Measurements from ENCODE around the gene CPA1.

Gene CPA1

GRCh38 chr7:130337410-130337971, 42.8 kb upstream of the CPA1 start:
- no peaks in the 10 kb centered on the region for H3K27me3 ChIP-seq (ENCODE audit: control insufficient read depth in 3 of 3, insufficient read depth in 3 of 3, low read depth in 1 of 3, low read length in 3 of 3)
- peaks cover 0 to 2% of the 10 kb centered on the region in 2 donors for H3K4me1 ChIP-seq (ENCODE audit: control insufficient read depth in 2 of 2, insufficient read depth in 1 of 2, low read depth in 1 of 2, low read length in 2 of 2)
- H3K4me3 ChIP-seq (ENCODE audit: low read length in 2 of 2) = no peak overlapping the region
- no peak overlapping the region for H3K4ac ChIP-seq (ENCODE audit: low read length)
- no CpG with 5 or more reads among the region's 6 CpGs for WGBS, 2 donors (ENCODE audit: extremely low coverage in 2 of 2, insufficient read length in 2 of 2, insufficient replicate concordance in 1 of 2)
- no peak for DNase-seq (ENCODE audit: low spot score)
- no peak overlapping the region for H3K4me2 ChIP-seq (ENCODE audit: insufficient read depth, low read length, poor library complexity, severe bottlenecking)
- H2BK12ac ChIP-seq (ENCODE audit: low read length) = peak overlapping the region; percentile 66
- no peaks in the 10 kb centered on the region for H3K9me3 ChIP-seq (replicated peaks in 1 of 2; ENCODE audit: control insufficient read depth in 2 of 2, insufficient read depth in 1 of 2, low read depth in 1 of 2, low read length in 2 of 2)
- peak overlapping the region; percentile 44 for H2BK120ac ChIP-seq (ENCODE audit: low read depth, low read length)
- no peak overlapping the region for H3K9ac ChIP-seq (ENCODE audit: low read depth, low read length, poor library complexity)
- H2BK15ac ChIP-seq (ENCODE audit: low read length) = peak overlapping the region; percentile 95
- H2AFZ ChIP-seq (ENCODE audit: low read length) = no peak overlapping the region
- H3K79me1 ChIP-seq (ENCODE audit: low read depth, low read length) = no peaks in the 10 kb centered on the region
- H4K91ac ChIP-seq (ENCODE audit: low read depth, low read length, poor library complexity) = no peak overlapping the region
- peak overlapping the region; percentile 55 for H3K18ac ChIP-seq (ENCODE audit: low read length)
- no peak overlapping the region for H4K8ac ChIP-seq (ENCODE audit: low read depth, low read length)
- peak overlapping the region; percentile 95 for H2AK5ac ChIP-seq (ENCODE audit: low read depth, low read length)
- peak overlapping the region; percentile 5 for H3K23ac ChIP-seq (ENCODE audit: low read depth, low read length, poor library complexity)
- peak overlapping the region; percentile 71 for H2BK5ac ChIP-seq (ENCODE audit: low read length)
- peak overlapping the region; percentile 76 for H3K14ac ChIP-seq (ENCODE audit: low read length)
- H3K36me3 ChIP-seq (replicated peaks in 1 of 2; ENCODE audit: control insufficient read depth in 2 of 2, insufficient read depth in 2 of 2, low read length in 2 of 2) = no peaks in the 10 kb centered on the region
- no peak overlapping the region for H3K27ac ChIP-seq (replicated peaks; ENCODE audit: low read length)

- no CpG with 5 or more reads among the region's 3 CpGs for WGBS, 2 donors (ENCODE audit: extremely low coverage in 2 of 2, insufficient read length in 2 of 2, insufficient replicate concordance in 1 of 2)
Observed at GRCh38 chr7:130338233-130338632, 42.1 kb upstream of the CPA1 start.

GRCh38 chr7:130341882-130342281, 38.4 kb upstream of the CPA1 start:
- H3K4me2 ChIP-seq (ENCODE audit: insufficient read depth, low read length, poor library complexity, severe bottlenecking) = no peak overlapping the region
- no peak overlapping the region for H2BK5ac ChIP-seq (ENCODE audit: low read length)
- peaks cover 17 to 20% of the 10 kb centered on the region in 2 donors for H3K4me1 ChIP-seq (ENCODE audit: control insufficient read depth in 2 of 2, insufficient read depth in 1 of 2, low read depth in 1 of 2, low read length in 2 of 2)
- H3K9me3 ChIP-seq (replicated peaks in 1 of 2; ENCODE audit: control insufficient read depth in 2 of 2, insufficient read depth in 1 of 2, low read depth in 1 of 2, low read length in 2 of 2) = no peaks in the 10 kb centered on the region
- no peak overlapping the region for H2AFZ ChIP-seq (ENCODE audit: low read length)
- no peak overlapping the region for H3K23ac ChIP-seq (ENCODE audit: low read depth, low read length, poor library complexity)
- H3K14ac ChIP-seq (ENCODE audit: low read length) = no peak overlapping the region
- no CpG with 5 or more reads among the region's 4 CpGs for WGBS, 2 donors (ENCODE audit: extremely low coverage in 2 of 2, insufficient read length in 2 of 2, insufficient replicate concordance in 1 of 2)
- no peak overlapping the region for H3K9ac ChIP-seq (ENCODE audit: low read depth, low read length, poor library complexity)
- H2AK5ac ChIP-seq (ENCODE audit: low read depth, low read length) = no peak overlapping the region
- H3K18ac ChIP-seq (ENCODE audit: low read length) = no peak overlapping the region
- no peaks in the 10 kb centered on the region for H3K36me3 ChIP-seq (replicated peaks in 1 of 2; ENCODE audit: control insufficient read depth in 2 of 2, insufficient read depth in 2 of 2, low read length in 2 of 2)
- H3K27ac ChIP-seq (replicated peaks; ENCODE audit: low read length) = no peak overlapping the region
- H3K4ac ChIP-seq (ENCODE audit: low read length) = no peak overlapping the region
- H2BK12ac ChIP-seq (ENCODE audit: low read length) = no peak overlapping the region
- no peak overlapping the region for H3K4me3 ChIP-seq (ENCODE audit: low read length in 2 of 2)
- H4K91ac ChIP-seq (ENCODE audit: low read depth, low read length, poor library complexity) = no peak overlapping the region
- H2BK15ac ChIP-seq (ENCODE audit: low read length) = no peak overlapping the region
- no peak overlapping the region for H4K8ac ChIP-seq (ENCODE audit: low read depth, low read length)
- no peaks in the 10 kb centered on the region for H3K79me1 ChIP-seq (ENCODE audit: low read depth, low read length)
- no peak for DNase-seq (ENCODE audit: low spot score)
- H2BK120ac ChIP-seq (ENCODE audit: low read depth, low read length) = no peak overlapping the region
- no peaks in the 10 kb centered on the region for H3K27me3 ChIP-seq (ENCODE audit: control insufficient read depth in 3 of 3, insufficient read depth in 3 of 3, low read depth in 1 of 3, low read length in 3 of 3)

More at GRCh38 chr7:130338233-130338632, 42.1 kb upstream of the CPA1 start:
- Histone ChIP-seq H3K18ac (ENCODE audit: low read length) (no peak overlapping the region), H3K23ac (ENCODE audit: low read depth, low read length, poor library complexity) (no peak overlapping the region), H4K8ac (ENCODE audit: low read depth, low read length) (no peak overlapping the region), H3K4me1 (ENCODE audit: control insufficient read depth in 2 of 2, insufficient read depth in 1 of 2, low read depth in 1 of 2, low read length in 2 of 2) (peaks cover 0 to 2% of the 10 kb centered on the region in 2 donors), H2BK12ac (ENCODE audit: low read length) (no peak overlapping the region), H2BK5ac (ENCODE audit: low read length) (no peak overlapping the region), H3K4ac (ENCODE audit: low read length) (no peak overlapping the region), H3K9ac (ENCODE audit: low read depth, low read length, poor library complexity) (no peak overlapping the region), H2AFZ (ENCODE audit: low read length) (no peak overlapping the region), H3K27me3 (ENCODE audit: control insufficient read depth in 3 of 3, insufficient read depth in 3 of 3, low read depth in 1 of 3, low read length in 3 of 3) (no peaks in the 10 kb centered on the region), H3K79me1 (ENCODE audit: low read depth, low read length) (no peaks in the 10 kb centered on the region), H3K36me3 (replicated peaks in 1 of 2; ENCODE audit: control insufficient read depth in 2 of 2, insufficient read depth in 2 of 2, low read length in 2 of 2) (no peaks in the 10 kb centered on the region), H3K4me2 (ENCODE audit: insufficient read depth, low read length, poor library complexity, severe bottlenecking) (no peak overlapping the region), H4K91ac (ENCODE audit: low read depth, low read length, poor library complexity) (no peak overlapping the region), H2BK120ac (ENCODE audit: low read depth, low read length) (no peak overlapping the region), H3K9me3 (replicated peaks in 1 of 2; ENCODE audit: control insufficient read depth in 2 of 2, insufficient read depth in 1 of 2, low read depth in 1 of 2, low read length in 2 of 2) (no peaks in the 10 kb centered on the region), H3K27ac (replicated peaks; ENCODE audit: low read length) (no peak overlapping the region), H3K4me3 (ENCODE audit: low read length in 2 of 2) (no peak overlapping the region), H3K14ac (ENCODE audit: low read length) (no peak overlapping the region), H2AK5ac (ENCODE audit: low read depth, low read length) (peak overlapping the region; percentile 95), H2BK15ac (ENCODE audit: low read length) (no peak overlapping the region)
- no peak for DNase-seq (ENCODE audit: low spot score)

- Histone ChIP-seq H3K4ac (ENCODE audit: low read length) (no peak overlapping the region), H4K8ac (ENCODE audit: low read depth, low read length) (no peak overlapping the region), H3K27me3 (ENCODE audit: control insufficient read depth in 3 of 3, insufficient read depth in 3 of 3, low read depth in 1 of 3, low read length in 3 of 3) (no peaks in the 10 kb centered on the region), H3K14ac (ENCODE audit: low read length) (no peak overlapping the region), H2AK5ac (ENCODE audit: low read depth, low read length) (no peak overlapping the region), H3K18ac (ENCODE audit: low read length) (no peak overlapping the region), H3K79me1 (ENCODE audit: low read depth, low read length) (no peaks in the 10 kb centered on the region), H3K4me1 (ENCODE audit: control insufficient read depth in 2 of 2, insufficient read depth in 1 of 2, low read depth in 1 of 2, low read length in 2 of 2) (peaks cover 19 to 20% of the 10 kb centered on the region in 2 donors), H3K27ac (replicated peaks; ENCODE audit: low read length) (no peak overlapping the region), H2BK5ac (ENCODE audit: low read length) (no peak overlapping the region), H3K4me3 (ENCODE audit: low read length in 2 of 2) (no peak overlapping the region), H3K9me3 (replicated peaks in 1 of 2; ENCODE audit: control insufficient read depth in 2 of 2, insufficient read depth in 1 of 2, low read depth in 1 of 2, low read length in 2 of 2) (no peaks in the 10 kb centered on the region), H2AFZ (ENCODE audit: low read length) (no peak overlapping the region), H4K91ac (ENCODE audit: low read depth, low read length, poor library complexity) (no peak overlapping the region), H2BK120ac (ENCODE audit: low read depth, low read length) (no peak overlapping the region), H2BK12ac (ENCODE audit: low read length) (no peak overlapping the region), H2BK15ac (ENCODE audit: low read length) (no peak overlapping the region), H3K4me2 (ENCODE audit: insufficient read depth, low read length, poor library complexity, severe bottlenecking) (no peak overlapping the region), H3K36me3 (replicated peaks in 1 of 2; ENCODE audit: control insufficient read depth in 2 of 2, insufficient read depth in 2 of 2, low read length in 2 of 2) (no peaks in the 10 kb centered on the region), H3K9ac (ENCODE audit: low read depth, low read length, poor library complexity) (no peak overlapping the region), H3K23ac (ENCODE audit: low read depth, low read length, poor library complexity) (no peak overlapping the region)
- WGBS, 2 donors (ENCODE audit: extremely low coverage in 2 of 2, insufficient read length in 2 of 2, insufficient replicate concordance in 1 of 2) = no CpG with 5 or more reads among the region's 3 CpGs
- DNase-seq (ENCODE audit: low spot score) = no peak
Observed at GRCh38 chr7:130342701-130343380, 37.5 kb upstream of the CPA1 start.
